Mesenchymal stem cell (in vitro differentiated cells and primary cell): Measurements from ENCODE around the gene GEMIN2.
A peak's percentile ranks its signal among the peaks of the same experiment; 100 is the strongest.
"Not testable (repeated sequence)": the region's sequence is repeated elsewhere in the genome, so short reads cannot be mapped to it uniquely, and the experiment has no call there.

Experiments used
- DNase-seq: peaks from one replicate; pipeline ENCODE4 v3.0.0-alpha.2; 2013
- H2AFZ ChIP-seq: one replicate; pipeline ENCODE4 v1.6.1; 2013; ENCODE audit warnings: low read depth, mild to moderate bottlenecking, control low read depth, inconsistent platforms, low read length, moderate library complexity
- H2AK5ac ChIP-seq: 2 replicates; pipeline ENCODE4 v1.6.1; 2013; ENCODE audit warnings: low read length, moderate library complexity, mild to moderate bottlenecking, inconsistent platforms; ENCODE audit not compliant: severe bottlenecking
- H2BK120ac ChIP-seq: one replicate; pipeline ENCODE4 v1.6.1; 2013; ENCODE audit warnings: low read depth, mild to moderate bottlenecking, inconsistent platforms, low read length, moderate library complexity
- H2BK12ac ChIP-seq, 2 experiments: one replicate each; pipeline ENCODE4 v1.6.1; 2013; ENCODE audit warnings: inconsistent platforms in 2 of 2, low read length in 2 of 2, mild to moderate bottlenecking in 2 of 2, moderate library complexity in 2 of 2, control low read depth in 1 of 2
- H2BK15ac ChIP-seq: one replicate; pipeline ENCODE4 v1.6.1; 2013; ENCODE audit warnings: mild to moderate bottlenecking, low read depth, inconsistent platforms; ENCODE audit not compliant: poor library complexity, severe bottlenecking
- H2BK5ac ChIP-seq: 2 replicates; pipeline ENCODE4 v1.6.1; 2013; ENCODE audit warnings: low read depth, mild to moderate bottlenecking, low read length, control low read depth, inconsistent platforms; ENCODE audit not compliant: poor library complexity, severe bottlenecking
- H3K14ac ChIP-seq, 2 experiments: one replicate each; pipeline ENCODE4 v1.6.1; 2013; ENCODE audit warnings: inconsistent platforms in 2 of 2, low read length in 2 of 2, control low read depth in 1 of 2, mild to moderate bottlenecking in 1 of 2, moderate library complexity in 1 of 2
- H3K18ac ChIP-seq, 2 experiments: one replicate each; pipeline ENCODE4 v1.6.1; 2013; ENCODE audit warnings: inconsistent platforms in 2 of 2, low read length in 2 of 2, control low read depth in 1 of 2, low read depth in 1 of 2, mild to moderate bottlenecking in 1 of 2
- H3K23ac ChIP-seq, 2 experiments: one replicate each; pipeline ENCODE4 v1.6.1; 2013; ENCODE audit warnings: inconsistent platforms in 2 of 2, low read length in 2 of 2, mild to moderate bottlenecking in 2 of 2, moderate library complexity in 2 of 2, control low read depth in 1 of 2
- H3K27ac ChIP-seq: 2 replicates; pipeline ENCODE4 v1.5.1; 2013; ENCODE audit warnings: mild to moderate bottlenecking, moderate library complexity, low read length, control low read depth, inconsistent platforms; ENCODE audit not compliant: poor library complexity, severe bottlenecking
- H3K27me3 ChIP-seq, 2 experiments: 2 replicates each; pipeline versions ENCODE4 v1.6.1 to v1.7.0; 2013; ENCODE audit warnings: low read length in 2 of 2, mild to moderate bottlenecking in 2 of 2, moderate library complexity in 2 of 2, control low read depth in 1 of 2, inconsistent platforms in 1 of 2; ENCODE audit not compliant: control insufficient read depth in 1 of 2, insufficient read depth in 1 of 2
- H3K36me3 ChIP-seq, 2 experiments: 2 replicates each; pipeline versions ENCODE4 v1.6.1 to v1.7.0; 2013; ENCODE audit warnings: low read length in 2 of 2, control low read depth in 1 of 2, inconsistent platforms in 1 of 2, low read depth in 1 of 2, mild to moderate bottlenecking in 1 of 2; ENCODE audit not compliant: insufficient read depth in 2 of 2, control insufficient read depth in 1 of 2
- H3K4ac ChIP-seq, 2 experiments: one replicate each; pipeline ENCODE4 v1.6.1; 2013; ENCODE audit warnings: inconsistent platforms in 2 of 2, low read length in 2 of 2, mild to moderate bottlenecking in 2 of 2, moderate library complexity in 2 of 2, control low read depth in 1 of 2, low read depth in 1 of 2
- H3K4me1 ChIP-seq: 2 replicates; pipeline ENCODE4 v1.6.1; 2013; ENCODE audit warnings: low read depth, low read length, control low read depth; ENCODE audit not compliant: control insufficient read depth, insufficient read depth
- H3K4me2 ChIP-seq: 2 replicates; pipeline ENCODE4 v1.6.1; 2013; ENCODE audit warnings: low read length, mild to moderate bottlenecking, inconsistent platforms; ENCODE audit not compliant: poor library complexity, severe bottlenecking
- H3K4me3 ChIP-seq, 2 experiments: 2 replicates each; pipeline versions ENCODE4 v1.5.1 to v1.7.0; 2013; ENCODE audit warnings: low read length in 2 of 2, mild to moderate bottlenecking in 2 of 2, control low read depth in 1 of 2, low read depth in 1 of 2; ENCODE audit not compliant: insufficient read depth in 1 of 2
- H3K79me1 ChIP-seq: replicated peaks from 2 replicates; pipeline ENCODE4 v1.6.1; 2013; ENCODE audit warnings: mild to moderate bottlenecking, control low read depth, low read length, inconsistent platforms; ENCODE audit not compliant: poor library complexity, severe bottlenecking
- H3K9ac ChIP-seq: 2 replicates; pipeline ENCODE4 v1.7.0; 2013; ENCODE audit warnings: mild to moderate bottlenecking, low read length, moderate library complexity
- H3K9me3 ChIP-seq: 2 replicates; pipeline ENCODE4 v1.7.0; 2013; ENCODE audit warnings: mild to moderate bottlenecking, low read length; ENCODE audit not compliant: control insufficient read depth
- H4K8ac ChIP-seq: one replicate; pipeline ENCODE4 v1.6.1; 2013; ENCODE audit warnings: inconsistent platforms, mild to moderate bottlenecking, low read length, moderate library complexity
- H4K91ac ChIP-seq: one replicate; pipeline ENCODE4 v1.6.1; 2013; ENCODE audit warnings: mild to moderate bottlenecking, low read length, inconsistent platforms
- WGBS: methylation state at CpG from one replicate; pipeline ENCODE4 v1.1.7; 2013; ENCODE audit warnings: mixed read lengths; 5-methylcytosine and 5-hydroxymethylcytosine counted together

GEMIN2 gene

GRCh38 chr14:39181693-39182047 lies 67.5 kb downstream of the GEMIN2 start:
- H3K23ac ChIP-seq: no peak overlapping the region
- 97% methylated on average over 5 of the region's 5 CpGs for WGBS
- no peak overlapping the region for H2BK5ac ChIP-seq
- no peak overlapping the region for H3K14ac ChIP-seq
- H2AFZ ChIP-seq: no peak overlapping the region
- H3K79me1 ChIP-seq: peaks cover 18% of the 10 kb centered on the region
- no peak overlapping the region for H2BK12ac ChIP-seq
- H3K18ac ChIP-seq: no peak overlapping the region
- H2BK120ac ChIP-seq: no peak overlapping the region
- peaks cover 5% of the 10 kb centered on the region for H3K4me1 ChIP-seq
- peak overlapping the region; percentile 17 for H3K9ac ChIP-seq
- no peak overlapping the region for H3K4me3 ChIP-seq
- H3K27ac ChIP-seq: no peak overlapping the region
- H4K8ac ChIP-seq: no peak overlapping the region
- peaks cover 34 to 88% of the 10 kb centered on the region in 2 experiments for H3K36me3 ChIP-seq
- H2AK5ac ChIP-seq: no peak overlapping the region
- no peak overlapping the region for H3K4me2 ChIP-seq
- no peaks in the 10 kb centered on the region for H3K27me3 ChIP-seq
- H3K9me3 ChIP-seq: no peaks in the 10 kb centered on the region
- H2BK15ac ChIP-seq: no peak overlapping the region
- H4K91ac ChIP-seq: no peak overlapping the region
- no peak for DNase-seq
- H3K4ac ChIP-seq: no peak overlapping the region

GRCh38 chr14:39182770-39183684 lies 68.9 kb downstream of the GEMIN2 start:
- Histone ChIP-seq H4K91ac (no peak overlapping the region), H3K4me2 (no peak overlapping the region), H3K4me3 (no peak overlapping the region), H3K4me1 (peaks cover 1% of the 10 kb centered on the region), H3K23ac (no peak overlapping the region), H2BK12ac (no peak overlapping the region), H4K8ac (no peak overlapping the region), H3K27me3 (no peaks in the 10 kb centered on the region), H2AK5ac (no peak overlapping the region), H3K9ac (no peak overlapping the region), H3K18ac (no peak overlapping the region), H3K4ac (no peak overlapping the region), H2BK5ac (no peak overlapping the region), H3K14ac (no peak overlapping the region), H3K79me1 (peaks cover 18% of the 10 kb centered on the region), H3K27ac (no peak overlapping the region), H2BK120ac (no peak overlapping the region), H2BK15ac (no peak overlapping the region), H3K36me3 (peaks cover 29 to 78% of the 10 kb centered on the region in 2 experiments), H3K9me3 (no peaks in the 10 kb centered on the region), H2AFZ (no peak overlapping the region)
- 100% methylated on average over 1 of the region's 1 CpG for WGBS
- no peak for DNase-seq

- H3K4me1 ChIP-seq, H2BK120ac ChIP-seq, H3K4ac ChIP-seq, H3K9ac ChIP-seq, H3K18ac ChIP-seq, H2BK12ac ChIP-seq, H3K4me2 ChIP-seq, H2BK15ac ChIP-seq, H3K23ac ChIP-seq, H3K4me3 ChIP-seq, H2AFZ ChIP-seq, DNase-seq, H3K27me3 ChIP-seq, H4K8ac ChIP-seq, H2BK5ac ChIP-seq, H4K91ac ChIP-seq, H2AK5ac ChIP-seq, H3K27ac ChIP-seq, H3K9me3 ChIP-seq, H3K14ac ChIP-seq: not testable (repeated sequence)
- Histone ChIP-seq H3K79me1 (peaks cover 13% of the 10 kb centered on the region), H3K36me3 (peaks cover 23 to 72% of the 10 kb centered on the region in 2 experiments)
- 100% methylated on average over 4 of the region's 5 CpGs for WGBS
These were observed 69.5 kb downstream of the GEMIN2 start for GRCh38 chr14:39183685-39184003.

GRCh38 chr14:39184628-39185255 lies 70.6 kb downstream of the GEMIN2 start:
- Histone ChIP-seq H3K4ac (no peak overlapping the region), H3K9ac (no peak overlapping the region), H3K4me2 (no peak overlapping the region), H3K36me3 (peaks cover 22 to 61% of the 10 kb centered on the region in 2 experiments), H3K27ac (no peak overlapping the region), H2BK120ac (no peak overlapping the region), H2AFZ (no peak overlapping the region), H4K91ac (no peak overlapping the region), H3K79me1 (peaks cover 11% of the 10 kb centered on the region), H3K4me1 (no peaks in the 10 kb centered on the region), H2BK5ac (no peak overlapping the region), H3K4me3 (no peak overlapping the region), H3K9me3 (no peaks in the 10 kb centered on the region), H3K18ac (no peak overlapping the region), H3K14ac (no peak overlapping the region), H2BK12ac (no peak overlapping the region), H2BK15ac (no peak overlapping the region), H3K27me3 (no peaks in the 10 kb centered on the region), H2AK5ac (no peak overlapping the region), H3K23ac (no peak overlapping the region), H4K8ac (no peak overlapping the region)
- 94% methylated on average over 4 of the region's 4 CpGs for WGBS
- DNase-seq: no peak
